Measurements from ENCODE around the gene C1QA.
A peak's percentile ranks its signal among the peaks of the same experiment; 100 is the strongest.

C1QA gene

DNA sequence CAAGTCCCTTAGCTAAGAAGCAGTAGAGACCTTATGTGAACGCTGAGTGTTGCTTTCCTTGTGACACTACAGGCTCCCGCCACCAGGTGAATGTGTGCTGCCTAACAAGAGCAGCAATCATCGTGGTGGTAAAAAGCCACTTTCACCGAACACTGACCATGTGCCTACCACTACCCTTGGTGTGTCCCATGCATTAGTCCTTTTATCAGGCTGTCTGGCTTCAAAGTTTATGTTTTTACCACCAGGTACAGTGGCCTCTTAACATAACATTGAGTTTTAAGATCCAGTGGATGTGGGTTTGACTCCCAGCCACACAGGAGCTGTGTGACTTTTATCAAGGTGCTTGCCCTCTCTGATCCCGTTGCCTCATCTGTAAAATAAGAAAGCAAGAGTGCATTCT, 18.3 kb downstream of the C1QA start:
- TF ChIP-seq, protein P1, sequence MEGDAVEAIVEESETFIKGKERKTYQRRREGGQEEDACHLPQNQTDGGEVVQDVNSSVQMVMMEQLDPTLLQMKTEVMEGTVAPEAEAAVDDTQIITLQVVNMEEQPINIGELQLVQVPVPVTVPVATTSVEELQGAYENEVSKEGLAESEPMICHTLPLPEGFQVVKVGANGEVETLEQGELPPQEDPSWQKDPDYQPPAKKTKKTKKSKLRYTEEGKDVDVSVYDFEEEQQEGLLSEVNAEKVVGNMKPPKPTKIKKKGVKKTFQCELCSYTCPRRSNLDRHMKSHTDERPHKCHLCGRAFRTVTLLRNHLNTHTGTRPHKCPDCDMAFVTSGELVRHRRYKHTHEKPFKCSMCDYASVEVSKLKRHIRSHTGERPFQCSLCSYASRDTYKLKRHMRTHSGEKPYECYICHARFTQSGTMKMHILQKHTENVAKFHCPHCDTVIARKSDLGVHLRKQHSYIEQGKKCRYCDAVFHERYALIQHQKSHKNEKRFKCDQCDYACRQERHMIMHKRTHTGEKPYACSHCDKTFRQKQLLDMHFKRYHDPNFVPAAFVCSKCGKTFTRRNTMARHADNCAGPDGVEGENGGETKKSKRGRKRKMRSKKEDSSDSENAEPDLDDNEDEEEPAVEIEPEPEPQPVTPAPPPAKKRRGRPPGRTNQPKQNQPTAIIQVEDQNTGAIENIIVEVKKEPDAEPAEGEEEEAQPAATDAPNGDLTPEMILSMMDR (IDR thresholded peaks at IDR 0.05; ENCODE audit: insufficient read depth, low read depth, low read length, missing control alignments): peak; percentile 29
- DNase-seq (ENCODE audit: low read depth): peak; percentile 12
- no peak overlapping the region for H3K4me3 ChIP-seq (ENCODE audit: low read length)

DNA sequence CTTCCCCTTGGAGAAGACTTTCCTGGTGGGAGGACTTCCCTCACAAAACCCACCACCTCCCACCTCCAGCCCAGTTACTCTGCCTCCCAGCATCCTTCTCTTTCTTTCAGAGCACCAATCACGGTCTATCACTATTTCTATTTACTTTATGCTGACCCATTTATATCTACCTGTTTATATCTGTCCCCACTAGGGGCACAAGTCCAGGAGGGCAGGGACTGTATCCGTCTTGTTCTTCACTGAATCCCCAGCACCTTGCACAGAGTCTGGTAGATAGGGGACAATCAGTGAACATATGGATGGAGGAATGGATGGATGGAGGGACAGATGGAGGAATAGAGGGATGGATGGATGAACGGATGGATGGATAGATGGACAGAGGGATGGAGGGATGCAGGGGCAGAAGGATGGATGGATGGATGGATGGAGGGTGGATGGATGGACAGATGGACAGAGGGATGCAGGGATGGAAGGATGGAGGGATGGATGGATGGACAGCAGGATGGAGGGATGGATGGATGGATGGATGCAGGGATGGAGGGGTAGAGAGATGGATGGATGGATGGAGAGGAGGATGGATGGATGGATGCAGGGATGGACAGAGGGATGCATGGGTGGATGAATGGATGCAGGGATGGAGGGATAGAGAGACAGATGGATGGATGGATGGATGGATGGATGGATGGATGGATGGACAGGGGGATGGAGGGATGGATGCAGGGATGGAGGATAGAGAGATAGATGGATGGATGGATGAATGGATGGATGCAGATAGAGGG, 22.1 kb downstream of the C1QA start:
- no peak overlapping the region for H3K4me3 ChIP-seq (ENCODE audit: low read length)
- TF ChIP-seq, protein P1 (IDR thresholded peaks at IDR 0.05; ENCODE audit: insufficient read depth, low read depth, low read length, missing control alignments): no peak
- no peak for DNase-seq (ENCODE audit: low read depth)

DNA sequence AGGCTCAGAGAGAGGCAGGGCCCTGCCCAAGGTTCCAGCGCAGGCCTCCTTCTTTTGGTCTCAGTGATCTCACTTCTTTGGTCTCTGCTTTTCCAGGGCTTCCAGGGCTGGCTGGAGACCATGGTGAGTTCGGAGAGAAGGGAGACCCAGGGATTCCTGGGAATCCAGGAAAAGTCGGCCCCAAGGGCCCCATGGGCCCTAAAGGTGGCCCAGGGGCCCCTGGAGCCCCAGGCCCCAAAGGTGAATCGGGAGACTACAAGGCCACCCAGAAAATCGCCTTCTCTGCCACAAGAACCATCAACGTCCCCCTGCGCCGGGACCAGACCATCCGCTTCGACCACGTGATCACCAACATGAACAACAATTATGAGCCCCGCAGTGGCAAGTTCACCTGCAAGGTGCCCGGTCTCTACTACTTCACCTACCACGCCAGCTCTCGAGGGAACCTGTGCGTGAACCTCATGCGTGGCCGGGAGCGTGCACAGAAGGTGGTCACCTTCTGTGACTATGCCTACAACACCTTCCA, 24.4 kb downstream of the C1QA start:
- no peak overlapping the region for H3K4me3 ChIP-seq (ENCODE audit: low read length)
- no peak for DNase-seq (ENCODE audit: low read depth)
- TF ChIP-seq, protein P1 (IDR thresholded peaks at IDR 0.05; ENCODE audit: insufficient read depth, low read depth, low read length, missing control alignments): no peak

DNA sequence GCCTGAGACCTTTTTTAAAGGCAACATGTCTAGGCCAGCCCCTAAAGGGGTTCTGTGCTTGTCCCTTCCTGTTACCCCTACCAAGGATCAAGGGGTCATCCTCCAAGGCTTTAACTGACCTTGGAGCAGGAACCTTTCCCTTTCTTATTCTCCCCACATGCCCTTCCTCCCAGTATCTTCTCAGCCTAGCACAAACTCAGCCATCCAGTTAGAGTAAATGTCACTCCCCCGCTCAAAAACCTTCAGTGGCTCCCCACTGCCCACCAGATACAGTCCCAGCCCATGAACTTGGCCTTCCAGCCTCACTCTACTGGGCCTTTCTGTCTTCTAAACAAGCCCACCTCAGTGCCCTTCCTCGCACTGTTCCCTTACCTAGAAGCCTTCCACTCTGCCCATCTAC, 25.5 kb downstream of the C1QA start:
- TF ChIP-seq, protein P1 (IDR thresholded peaks at IDR 0.05; ENCODE audit: insufficient read depth, low read depth, low read length, missing control alignments): no peak
- H3K4me3 ChIP-seq (ENCODE audit: low read length): no peak overlapping the region
- no peak for DNase-seq (ENCODE audit: low read depth)

DNA sequence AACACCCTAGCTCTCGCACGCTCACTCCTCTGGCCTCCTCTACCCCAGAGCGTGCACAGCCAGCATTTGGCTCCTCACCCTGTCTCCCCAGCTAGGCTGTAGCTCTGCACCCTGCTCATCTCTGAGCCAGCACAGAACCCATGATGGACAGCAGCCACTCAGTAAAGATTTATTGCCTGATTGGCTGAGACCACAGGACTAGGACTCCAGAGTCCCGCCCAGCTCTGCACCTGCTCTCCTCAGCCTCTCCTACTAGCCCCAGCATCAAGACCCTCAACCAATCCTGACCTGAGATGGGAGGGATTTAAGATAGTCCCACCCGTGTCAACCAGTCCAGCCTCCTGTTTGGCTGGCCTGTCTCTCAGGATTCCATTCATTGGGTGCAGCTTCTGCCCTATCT, 25.9 kb downstream of the C1QA start:
- DNase-seq (ENCODE audit: low read depth): no peak
- H3K4me3 ChIP-seq (ENCODE audit: low read length): no peak overlapping the region
- TF ChIP-seq, protein P1 (IDR thresholded peaks at IDR 0.05; ENCODE audit: insufficient read depth, low read depth, low read length, missing control alignments): no peak

DNA sequence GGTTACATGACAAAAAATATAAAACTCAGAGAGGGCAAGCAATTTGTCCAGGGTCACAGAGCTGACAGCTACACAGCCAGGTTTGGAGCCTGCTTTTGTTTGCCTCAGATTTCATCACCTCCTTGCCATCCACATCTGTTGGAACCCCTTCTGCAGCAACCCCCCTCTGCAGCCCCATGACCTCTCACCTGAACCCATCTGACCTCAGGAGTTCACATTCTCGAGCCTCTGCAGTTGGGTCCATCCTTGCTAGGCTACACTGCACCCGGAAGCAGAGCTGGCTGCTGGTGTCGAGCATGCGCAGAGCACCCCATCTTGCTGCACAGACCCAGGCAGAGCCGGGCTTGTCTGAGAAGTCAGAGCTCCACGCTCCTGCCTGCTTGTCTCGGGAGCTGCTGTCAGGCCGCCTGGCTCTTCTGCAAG, 26.6 kb downstream of the C1QA start:
- no peak for DNase-seq (ENCODE audit: low read depth)

More for the DNA sequence above, 26.6 kb downstream of the C1QA start:
- TF ChIP-seq, protein P1 (IDR thresholded peaks at IDR 0.05; ENCODE audit: insufficient read depth, low read depth, low read length, missing control alignments): no peak
- no peak overlapping the region for H3K4me3 ChIP-seq (ENCODE audit: low read length)
